ENCODE results near the gene LCOR. TPM values are rescaled to one million over a fixed set of nuclear protein-coding genes. Genes with fewer than 3 reads are reported as not detected.

The LCOR gene
- total RNA-seq, 4 donors from 2014 or later: 22.3 to 220 (median 38.5) TPM

GRCh38 chr10:97011397-97011796 lies 179.3 kb downstream of the LCOR start:
- H3K4me1 ChIP-seq: no peaks in the 10 kb centered on the region
- no peak for ATAC-seq
- H3K27me3 ChIP-seq: no peaks in the 10 kb centered on the region

DNA sequence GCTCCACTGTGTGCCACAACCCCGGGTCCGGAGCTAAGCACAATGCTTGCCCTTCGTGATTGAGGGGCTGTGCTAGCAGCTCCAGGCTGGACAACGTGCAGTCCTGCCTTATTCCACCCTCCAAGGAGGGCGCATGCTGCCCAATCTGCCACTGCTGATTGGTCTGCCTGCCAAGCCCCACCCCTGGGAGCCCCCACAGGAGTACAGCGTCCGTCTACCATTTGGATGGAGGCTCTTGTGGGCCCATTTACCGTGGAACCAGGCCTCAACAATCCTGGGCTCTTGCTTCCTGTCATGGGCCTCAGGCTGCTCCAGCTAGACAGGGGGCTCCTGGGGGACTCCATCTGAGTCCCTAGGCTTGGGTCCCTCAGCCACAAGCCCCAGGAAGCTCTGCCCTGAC lies 180.4 kb downstream of the LCOR start:
- Histone ChIP-seq H3K9me3 (peaks cover 0 to 10% (median 0%) of the 10 kb centered on the region in 3 donors), H3K36me3 (no peaks in the 10 kb centered on the region), H3K27ac (no peak overlapping the region), H3K4me1 (no peaks in the 10 kb centered on the region), H3K27me3 (no peaks in the 10 kb centered on the region), H3K4me3 (no peak overlapping the region)
- 90% methylated on average over 3 of the region's 8 CpGs; no CpG with 5 or more reads in 1 of the 2 donors for WGBS, 2 donors (ENCODE audit: low coverage in 1 of 2)
- TF ChIP-seq CTCF (IDR thresholded peaks at IDR 0.05): no peak
- no peak for TF ChIP-seq POLR2A (IDR thresholded peaks at IDR 0.05)
- no peak for TF ChIP-seq POLR2AphosphoS5 (IDR thresholded peaks at IDR 0.05)
- ATAC-seq: no peak

More at GRCh38 chr10:97011397-97011796, 179.3 kb downstream of the LCOR start:
- TF ChIP-seq POLR2A (IDR thresholded peaks at IDR 0.05): no peak
- no peak for TF ChIP-seq EP300 (IDR thresholded peaks at IDR 0.05)
- TF ChIP-seq CTCF (IDR thresholded peaks at IDR 0.05): no peak
- no peak for TF ChIP-seq POLR2AphosphoS5 (IDR thresholded peaks at IDR 0.05)
- H3K36me3 ChIP-seq: no peaks in the 10 kb centered on the region
- no peak overlapping the region for H3K27ac ChIP-seq
- H3K4me3 ChIP-seq: no peak overlapping the region
- H3K9me3 ChIP-seq: peaks cover 0 to 11% (median 0%) of the 10 kb centered on the region in 3 donors

- H3K4me3 ChIP-seq: no peak overlapping the region
- no peaks in the 10 kb centered on the region for H3K9me3 ChIP-seq
- no peaks in the 10 kb centered on the region for H3K27me3 ChIP-seq
- H3K36me3 ChIP-seq: no peaks in the 10 kb centered on the region
- TF ChIP-seq POLR2A (IDR thresholded peaks at IDR 0.05) (no peak), POLR2AphosphoS5 (IDR thresholded peaks at IDR 0.05) (no peak), CTCF (IDR thresholded peaks at IDR 0.05) (no peak), EP300 (IDR thresholded peaks at IDR 0.05) (no peak)
- WGBS, 2 donors (ENCODE audit: low coverage in 1 of 2): 86 to 100% methylated on average over 1 to 2 of the region's 8 CpGs
- ATAC-seq: no peak
- no peaks in the 10 kb centered on the region for H3K4me1 ChIP-seq
- H3K27ac ChIP-seq: no peak overlapping the region
These were observed 181.5 kb downstream of the LCOR start for GRCh38 chr10:97013568-97013967.

DNA sequence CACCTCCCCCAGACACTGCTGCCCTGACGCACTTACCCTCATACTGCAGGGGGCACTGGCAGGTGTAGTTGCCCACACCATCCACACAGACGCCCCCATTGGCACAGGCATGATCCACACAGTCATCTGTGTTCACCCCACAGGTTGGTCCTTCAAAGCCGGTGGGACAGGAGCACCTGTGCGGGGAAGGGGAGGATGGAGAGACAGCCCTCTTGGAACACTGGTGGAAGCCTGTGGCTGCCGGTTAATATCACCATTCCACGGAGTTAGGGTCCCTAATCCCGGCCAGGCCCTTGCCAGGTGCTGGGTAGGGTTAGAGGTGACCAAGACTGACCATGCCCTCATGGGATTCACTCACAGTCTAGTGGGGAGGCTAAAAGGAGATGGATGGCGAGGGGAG lies 181.9 kb downstream of the LCOR start:
- Histone ChIP-seq H3K9me3 (no peaks in the 10 kb centered on the region), H3K4me3 (no peak overlapping the region), H3K27ac (no peak overlapping the region), H3K27me3 (no peaks in the 10 kb centered on the region), H3K36me3 (no peaks in the 10 kb centered on the region), H3K4me1 (no peaks in the 10 kb centered on the region)
- no peak for ATAC-seq
- WGBS, 2 donors (ENCODE audit: low coverage in 1 of 2): 70 to 87% methylated on average over 2 to 6 of the region's 8 CpGs
- no peak for TF ChIP-seq EP300 (IDR thresholded peaks at IDR 0.05)
- TF ChIP-seq CTCF (IDR thresholded peaks at IDR 0.05): no peak
- no peak for TF ChIP-seq POLR2AphosphoS5 (IDR thresholded peaks at IDR 0.05)
- no peak for TF ChIP-seq POLR2A (IDR thresholded peaks at IDR 0.05)

- Histone ChIP-seq H3K4me3 (no peak overlapping the region), H3K4me1 (peaks cover 0 to 9% (median under 1%) of the 10 kb centered on the region in 3 donors), H3K27me3 (no peaks in the 10 kb centered on the region), H3K9me3 (no peaks in the 10 kb centered on the region), H3K36me3 (no peaks in the 10 kb centered on the region), H3K27ac (no peak overlapping the region)
- no peak for TF ChIP-seq POLR2AphosphoS5 (IDR thresholded peaks at IDR 0.05)
- no peak for TF ChIP-seq POLR2A (IDR thresholded peaks at IDR 0.05)
- TF ChIP-seq EP300 (IDR thresholded peaks at IDR 0.05): no peak
- TF ChIP-seq CTCF (IDR thresholded peaks at IDR 0.05): no peak
- ATAC-seq: no peak
- 75 to 79% methylated on average over 1 of the region's 1 CpG for WGBS, 2 donors (ENCODE audit: low coverage in 1 of 2)
These were observed 183.1 kb downstream of the LCOR start for GRCh38 chr10:97015240-97015639.
